SK-N-SH treated with all-trans-retinoic acid at 6 μM for 48 hours (cell line): ENCODE data around the gene DNM1L.

ENCODE experiments used
- ATAC-seq: fragments of 200-7000 bp; cut with Tn5 transposase; 3 replicates; pipeline ENCODE4 v1.9.1; 2020; ENCODE audit warnings: mild to moderate bottlenecking, moderate library complexity
- ARNTL ChIP-seq: fragments of 450-650 bp; formaldehyde crosslinking; IDR thresholded peaks from 2 replicates; pipeline ENCODE4 v1.5.0; 2020; ENCODE audit warnings: low read depth, mild to moderate bottlenecking, moderate library complexity, borderline replicate concordance
- CREB5 ChIP-seq: fragments of 250-450 bp; sonication (Bioruptor Pico); IDR thresholded peaks from 2 replicates; pipeline ENCODE4 v1.5.1; 2020; ENCODE audit warnings: low read depth, mild to moderate bottlenecking, moderate library complexity
- CSRNP3 ChIP-seq: fragments of 250-450 bp; sonication (Bioruptor Pico); IDR thresholded peaks from 2 replicates; pipeline ENCODE4 v1.5.1; 2021; ENCODE audit warnings: mild to moderate bottlenecking, moderate library complexity
- GLIS3 ChIP-seq: fragments of 250-450 bp; sonication (Bioruptor Pico); IDR thresholded peaks from 2 replicates; pipeline ENCODE4 v1.5.0; 2020; ENCODE audit warnings: mild to moderate bottlenecking, moderate library complexity
- OSR1 ChIP-seq: fragments of 250-450 bp; sonication (Bioruptor Pico); IDR thresholded peaks from 2 replicates; pipeline ENCODE4 v1.8.0; 2022; ENCODE audit warnings: moderate library complexity, mild to moderate bottlenecking, inconsistent platforms
- PATZ1 ChIP-seq: fragments of 250-450 bp; sonication (Bioruptor Pico); IDR thresholded peaks from 2 replicates; pipeline ENCODE4 v1.8.0; 2020; ENCODE audit warnings: mild to moderate bottlenecking, moderate library complexity, borderline replicate concordance
- POU6F1 ChIP-seq: fragments of 250-450 bp; sonication (Bioruptor Pico); IDR thresholded peaks from 2 replicates; pipeline ENCODE4 v1.8.0; 2021; ENCODE audit warnings: low read depth, mild to moderate bottlenecking, moderate library complexity, borderline replicate concordance
- PPARA ChIP-seq: fragments of 250-450 bp; sonication (Bioruptor Pico); IDR thresholded peaks from 2 replicates; pipeline ENCODE4 v1.5.0; 2020; ENCODE audit warnings: mild to moderate bottlenecking, borderline replicate concordance
- RARB ChIP-seq: fragments of 250-450 bp; sonication (Bioruptor Pico); IDR thresholded peaks from 2 replicates; pipeline ENCODE4 v1.8.0; 2021; ENCODE audit warnings: mild to moderate bottlenecking, moderate library complexity
- TCF4 ChIP-seq: fragments of 250-450 bp; sonication (Bioruptor Pico); IDR thresholded peaks from 2 replicates; pipeline ENCODE4 v1.8.0; 2021; ENCODE audit warnings: mild to moderate bottlenecking, moderate library complexity, borderline replicate concordance
- TOX ChIP-seq: fragments of 250-450 bp; sonication (Bioruptor Pico); IDR thresholded peaks from 2 replicates; pipeline ENCODE4 v1.8.0; 2021; ENCODE audit warnings: mild to moderate bottlenecking, moderate library complexity, borderline replicate concordance
- TSHZ2 ChIP-seq: fragments of 250-450 bp; sonication (Bioruptor Pico); IDR thresholded peaks from 2 replicates; pipeline ENCODE4 v1.5.0; 2020; ENCODE audit warnings: mild to moderate bottlenecking, moderate library complexity
- ZC3H10 ChIP-seq: fragments of 250-450 bp; sonication (Bioruptor Pico); IDR thresholded peaks from 2 replicates; pipeline ENCODE4 v1.5.1; 2021; ENCODE audit warnings: mild to moderate bottlenecking, moderate library complexity
- ZFP3 ChIP-seq: fragments of 250-450 bp; sonication (Bioruptor Pico); IDR thresholded peaks from 2 replicates; pipeline ENCODE4 v1.5.0; 2020; ENCODE audit warnings: mild to moderate bottlenecking, moderate library complexity
- ZFP30 ChIP-seq: fragments of 450-650 bp; formaldehyde crosslinking; IDR thresholded peaks from 2 replicates; pipeline ENCODE4 v1.5.0; 2022; ENCODE audit warnings: mild to moderate bottlenecking, moderate library complexity
- ZNF70 ChIP-seq: fragments of 450-650 bp; formaldehyde crosslinking; IDR thresholded peaks from 2 replicates; pipeline ENCODE4 v1.5.0; 2020; ENCODE audit warnings: mild to moderate bottlenecking, moderate library complexity
- ZNF8 ChIP-seq: fragments of 450-650 bp; formaldehyde crosslinking; IDR thresholded peaks from 2 replicates; pipeline ENCODE4 v1.5.0; 2020; ENCODE audit warnings: mild to moderate bottlenecking, moderate library complexity

The DNM1L gene

GRCh38 chr12:32705783-32706182, 26.7 kb downstream of the DNM1L start (continued):
- TF ChIP-seq CSRNP3 (CRISPR knock-in tag) (no peak), ARNTL (CRISPR knock-in tag) (no peak), TCF4 (CRISPR knock-in tag) (no peak)

GRCh38 chr12:32706335-32707024, 27.4 kb downstream of the DNM1L start:
- TF ChIP-seq ZFP30 (CRISPR knock-in tag) (no peak), TOX (no peak), OSR1 (CRISPR knock-in tag) (no peak), ZFP3 (CRISPR knock-in tag) (no peak), GLIS3 (CRISPR knock-in tag) (no peak), ZNF70 (no peak), PPARA (no peak), TCF4 (CRISPR knock-in tag) (no peak)
- ATAC-seq, result no peak

- TF ChIP-seq ZNF8 (no peak), TCF4 (CRISPR knock-in tag) (no peak), ZFP3 (CRISPR knock-in tag) (no peak), POU6F1 (CRISPR knock-in tag) (no peak), RARB (CRISPR knock-in tag) (no peak), PPARA (no peak)
- ATAC-seq, result no peak
Observed at GRCh38 chr12:32708926-32709325, 29.8 kb downstream of the DNM1L start.

GRCh38 chr12:32714772-32715171, 35.7 kb downstream of the DNM1L start:
- TF ChIP-seq TSHZ2 (CRISPR knock-in tag) (no peak), RARB (CRISPR knock-in tag) (no peak), ZC3H10 (CRISPR knock-in tag) (no peak), ZNF70 (no peak), PPARA (no peak), ZFP30 (CRISPR knock-in tag) (no peak), ZFP3 (CRISPR knock-in tag) (no peak), CREB5 (CRISPR knock-in tag) (no peak), CSRNP3 (CRISPR knock-in tag) (no peak), PATZ1 (CRISPR knock-in tag) (no peak), GLIS3 (CRISPR knock-in tag) (no peak), TOX (no peak)
- no peak for ATAC-seq
